A549 (cell line): ENCODE measurements around the gene SPAG4.

Source experiments
- CTCF ChIP-seq: fragments of >200 bp; sonication (Bioruptor Twin); formaldehyde crosslinking; IDR thresholded peaks from 3 replicates; pipeline ENCODE4 v1.5.1; 2016
- HMGXB4 ChIP-seq: fragments of 250-450 bp; sonication (Bioruptor Pico); IDR thresholded peaks from 2 replicates; pipeline ENCODE4 v1.5.0; 2021; ENCODE audit warnings: mild to moderate bottlenecking, moderate library complexity, borderline replicate concordance
- JUNB ChIP-seq: fragments of >200 bp; sonication (Bioruptor Twin); formaldehyde crosslinking; IDR thresholded peaks from 2 replicates; pipeline ENCODE4 v1.6.1; 2016
- POLR2A ChIP-seq: IDR thresholded peaks from 2 replicates; pipeline ENCODE4 v1.6.1; 2012; ENCODE audit warnings: mild to moderate bottlenecking, low read length
- RFX5 ChIP-seq: fragments of 450-650 bp; IDR thresholded peaks from 2 replicates; pipeline ENCODE4 v1.7.1; 2014; ENCODE audit warnings: antibody characterized with exemption, mild to moderate bottlenecking, moderate library complexity

GRCh38 chr20:35576816-35577215 is 38.8 kb upstream of the SPAG4 start:
- no peak for TF ChIP-seq POLR2A
- TF ChIP-seq RFX5, result no peak
- no peak for TF ChIP-seq CTCF
- no peak for TF ChIP-seq HMGXB4
- no peak for TF ChIP-seq JUNB
